ENCODE results near the gene TTLL3. TPM values are rescaled to one million over a fixed set of nuclear protein-coding genes. Genes with fewer than 3 reads are reported as not detected.
A peak's percentile ranks its signal among the peaks of the same experiment; 100 is the strongest.

The TTLL3 gene
- total and polyA plus RNA-seq, 7 donors = 2.9 to 19.0 (median 6.4) TPM

- Histone ChIP-seq H3K4me3 (no peak overlapping the region), H3K27me3 (ENCODE audit: insufficient read depth in 3 of 3, low read length in 2 of 3) (no peaks in the 10 kb centered on the region), H3K36me3 (ENCODE audit: insufficient read depth in 1 of 2, low read depth in 1 of 2) (peaks cover 0 to 35% of the 10 kb centered on the region in 2 donors), H3K27ac (no peak overlapping the region), H3K9me3 (no peaks in the 10 kb centered on the region), H3K4me1 (no peaks in the 10 kb centered on the region)
- intact Hi-C loops (cut with DNase I) = no loop called here
- DNase-seq (no peak), ATAC-seq (peak in 1 of 4 donors; percentile 21)
- no peak for TF ChIP-seq CTCF (IDR thresholded peaks at IDR 0.05)
- WGBS, 3 donors = 85 to 91% (median 87%) methylated on average over 8 of the region's 8 CpGs
These were observed 47.2 kb upstream of the TTLL3 start for GRCh38 chr3:9762871-9763270.

- Histone ChIP-seq H3K27ac (no peak overlapping the region), H3K4me3 (no peak overlapping the region), H3K27me3 (ENCODE audit: insufficient read depth in 3 of 3, low read length in 2 of 3) (peaks cover 0 to 5% (median 0%) of the 10 kb centered on the region in 3 donors), H3K9me3 (no peaks in the 10 kb centered on the region), H3K36me3 (ENCODE audit: insufficient read depth in 1 of 2, low read depth in 1 of 2) (peaks cover 0 to 16% of the 10 kb centered on the region in 2 donors), H3K4me1 (no peaks in the 10 kb centered on the region)
- no peak for TF ChIP-seq CTCF (IDR thresholded peaks at IDR 0.05)
- DNase-seq (no peak), ATAC-seq (no peak)
- WGBS, 3 donors = 88 to 94% (median 90%) methylated on average over 4 of the region's 4 CpGs
- intact Hi-C loops (cut with DNase I) = no loop called here
These were observed 44.2 kb upstream of the TTLL3 start for GRCh38 chr3:9765865-9766264.

- ATAC-seq (no peak), DNase-seq (no peak)
- TF ChIP-seq CTCF (IDR thresholded peaks at IDR 0.05) = no peak
- H3K27me3 ChIP-seq (ENCODE audit: insufficient read depth in 3 of 3, low read length in 2 of 3) = peaks cover 0 to 5% (median 0%) of the 10 kb centered on the region in 3 donors
- H3K4me1 ChIP-seq = no peaks in the 10 kb centered on the region
- H3K9me3 ChIP-seq = no peaks in the 10 kb centered on the region
- intact Hi-C loops (cut with DNase I) = no loop called here
- peaks cover 0 to 11% of the 10 kb centered on the region in 2 donors for H3K36me3 ChIP-seq (ENCODE audit: insufficient read depth in 1 of 2, low read depth in 1 of 2)
- no peak overlapping the region for H3K27ac ChIP-seq
- 59 to 66% (median 63%) methylated on average over 7 of the region's 7 CpGs for WGBS, 3 donors
- H3K4me3 ChIP-seq = no peak overlapping the region
These were observed 42.6 kb upstream of the TTLL3 start for GRCh38 chr3:9767418-9767817.

- TF ChIP-seq CTCF (IDR thresholded peaks at IDR 0.05) = no peak
- Histone ChIP-seq H3K27me3 (ENCODE audit: insufficient read depth in 3 of 3, low read length in 2 of 3) (peaks cover 0 to 5% (median 0%) of the 10 kb centered on the region in 3 donors), H3K4me1 (no peaks in the 10 kb centered on the region), H3K36me3 (ENCODE audit: insufficient read depth in 1 of 2, low read depth in 1 of 2) (peaks cover 0 to 11% of the 10 kb centered on the region in 2 donors), H3K9me3 (no peaks in the 10 kb centered on the region), H3K4me3 (peak overlapping the region; percentile 71), H3K27ac (no peak overlapping the region)
- 48 to 66% (median 54%) methylated on average over 6 of the region's 6 CpGs for WGBS, 3 donors
- no peak for DNase-seq
- no peak for ATAC-seq
- intact Hi-C loops (cut with DNase I) = no loop called here
These were observed 41.8 kb upstream of the TTLL3 start for GRCh38 chr3:9768141-9768775.

- no peaks in the 10 kb centered on the region for H3K4me1 ChIP-seq
- DNase-seq = no peak
- no peak for TF ChIP-seq CTCF (IDR thresholded peaks at IDR 0.05)
- intact Hi-C loops (cut with DNase I) = no loop called here
- ATAC-seq = peak in 1 of 4 donors; percentile 11
- H3K9me3 ChIP-seq = no peaks in the 10 kb centered on the region
- H3K27me3 ChIP-seq (ENCODE audit: insufficient read depth in 3 of 3, low read length in 2 of 3) = peaks cover 0 to 5% (median 0%) of the 10 kb centered on the region in 3 donors
- 56 to 75% (median 67%) methylated on average over 5 of the region's 5 CpGs for WGBS, 3 donors
- peak overlapping the region; percentile 71 for H3K4me3 ChIP-seq
- H3K27ac ChIP-seq = no peak overlapping the region
- H3K36me3 ChIP-seq (ENCODE audit: insufficient read depth in 1 of 2, low read depth in 1 of 2) = peaks cover 0 to 9% of the 10 kb centered on the region in 2 donors
These were observed 41.0 kb upstream of the TTLL3 start for GRCh38 chr3:9769012-9769411.
